ENCODE measurements around the gene CHD6.
A peak's percentile ranks its signal among the peaks of the same experiment; 100 is the strongest.

Gene CHD6, protein sequence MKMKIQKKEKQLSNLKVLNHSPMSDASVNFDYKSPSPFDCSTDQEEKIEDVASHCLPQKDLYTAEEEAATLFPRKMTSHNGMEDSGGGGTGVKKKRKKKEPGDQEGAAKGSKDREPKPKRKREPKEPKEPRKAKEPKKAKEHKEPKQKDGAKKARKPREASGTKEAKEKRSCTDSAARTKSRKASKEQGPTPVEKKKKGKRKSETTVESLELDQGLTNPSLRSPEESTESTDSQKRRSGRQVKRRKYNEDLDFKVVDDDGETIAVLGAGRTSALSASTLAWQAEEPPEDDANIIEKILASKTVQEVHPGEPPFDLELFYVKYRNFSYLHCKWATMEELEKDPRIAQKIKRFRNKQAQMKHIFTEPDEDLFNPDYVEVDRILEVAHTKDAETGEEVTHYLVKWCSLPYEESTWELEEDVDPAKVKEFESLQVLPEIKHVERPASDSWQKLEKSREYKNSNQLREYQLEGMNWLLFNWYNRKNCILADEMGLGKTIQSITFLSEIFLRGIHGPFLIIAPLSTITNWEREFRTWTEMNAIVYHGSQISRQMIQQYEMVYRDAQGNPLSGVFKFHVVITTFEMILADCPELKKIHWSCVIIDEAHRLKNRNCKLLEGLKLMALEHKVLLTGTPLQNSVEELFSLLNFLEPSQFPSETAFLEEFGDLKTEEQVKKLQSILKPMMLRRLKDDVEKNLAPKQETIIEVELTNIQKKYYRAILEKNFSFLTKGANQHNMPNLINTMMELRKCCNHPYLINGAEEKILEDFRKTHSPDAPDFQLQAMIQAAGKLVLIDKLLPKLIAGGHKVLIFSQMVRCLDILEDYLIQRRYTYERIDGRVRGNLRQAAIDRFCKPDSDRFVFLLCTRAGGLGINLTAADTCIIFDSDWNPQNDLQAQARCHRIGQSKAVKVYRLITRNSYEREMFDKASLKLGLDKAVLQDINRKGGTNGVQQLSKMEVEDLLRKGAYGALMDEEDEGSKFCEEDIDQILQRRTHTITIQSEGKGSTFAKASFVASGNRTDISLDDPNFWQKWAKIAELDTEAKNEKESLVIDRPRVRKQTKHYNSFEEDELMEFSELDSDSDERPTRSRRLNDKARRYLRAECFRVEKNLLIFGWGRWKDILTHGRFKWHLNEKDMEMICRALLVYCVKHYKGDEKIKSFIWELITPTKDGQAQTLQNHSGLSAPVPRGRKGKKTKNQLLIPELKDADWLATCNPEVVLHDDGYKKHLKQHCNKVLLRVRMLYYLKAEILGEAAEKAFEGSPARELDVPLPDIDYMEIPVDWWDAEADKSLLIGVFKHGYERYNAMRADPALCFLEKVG (N-terminal part only)

GRCh38 chr20:41617902-41618806 lies at the start of gene CHD6:
CHD6 (minus strand) TSS chr20:41618377; CDS start chr20:41551337, 67,040 bp downstream.
- DNase-seq (ENCODE audit: low spot score): peak; percentile 100

DNA sequence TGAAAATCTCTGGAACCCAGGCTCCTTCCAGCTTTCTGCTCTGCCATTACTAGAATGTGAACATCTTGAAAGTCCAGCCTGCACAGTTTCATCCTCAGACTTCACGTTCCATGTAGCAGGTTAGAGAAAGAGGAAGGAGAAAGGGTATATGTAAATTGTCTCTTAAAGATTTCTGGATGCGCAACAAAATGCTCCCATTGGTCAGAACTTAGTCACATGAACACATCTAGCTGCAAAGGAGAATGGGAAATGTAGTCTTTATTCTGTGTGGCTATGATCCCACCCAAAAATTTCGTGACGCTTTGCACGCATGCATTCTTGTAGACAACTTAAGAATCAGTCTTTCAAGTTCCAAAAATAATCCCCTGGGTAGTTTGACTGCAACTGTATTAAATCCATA lies 46.4 kb upstream of the CHD6 start:
- DNase-seq (ENCODE audit: low spot score): no peak

DNA sequence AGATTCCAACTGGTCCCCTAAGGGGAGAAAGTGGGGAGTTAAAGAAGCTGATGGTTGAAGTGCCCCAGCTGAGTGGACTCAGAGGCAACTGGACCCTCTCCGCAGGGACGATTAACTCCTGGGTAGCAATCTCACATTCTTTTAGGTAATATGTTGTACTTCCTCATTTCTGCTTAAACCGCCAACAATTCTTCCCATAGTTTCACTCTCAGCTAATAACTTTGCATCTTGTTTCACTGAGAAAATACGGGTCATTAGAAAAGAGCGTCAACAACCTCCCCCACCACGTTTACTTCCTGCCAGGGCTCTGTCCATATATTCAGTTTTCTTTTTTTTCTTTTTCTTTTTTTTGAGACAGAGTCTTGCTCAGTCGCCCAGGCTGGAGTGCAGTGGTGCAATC lies 39.5 kb upstream of the CHD6 start:
- no peak for DNase-seq (ENCODE audit: low spot score)

GRCh38 chr20:41655962-41656618 lies 37.9 kb upstream of the CHD6 start:
- no peak for DNase-seq (ENCODE audit: low spot score)

- DNase-seq (ENCODE audit: low spot score): no peak
Observed at GRCh38 chr20:41654884-41655283, 36.7 kb upstream of the CHD6 start.

DNA sequence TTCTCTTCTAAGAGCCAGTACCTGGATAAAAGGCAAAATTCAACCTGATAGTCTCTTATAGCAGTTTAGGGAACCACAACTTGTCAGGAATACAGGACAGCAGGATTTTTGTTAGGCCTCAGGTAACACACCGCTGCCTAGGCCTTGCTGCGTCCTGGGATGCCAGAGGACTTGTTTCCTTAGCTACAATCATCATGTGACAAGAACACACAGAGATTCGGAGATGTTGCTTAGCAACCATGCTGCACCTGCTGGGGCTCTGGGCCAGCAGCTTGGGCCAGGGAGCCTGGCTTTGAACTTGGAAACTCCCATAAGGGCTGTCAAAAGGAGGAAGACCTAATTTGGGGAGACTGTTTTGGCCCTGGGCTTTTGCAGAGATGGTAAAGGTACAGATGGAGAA lies 36.1 kb upstream of the CHD6 start:
- DNase-seq (ENCODE audit: low spot score): no peak

DNA sequence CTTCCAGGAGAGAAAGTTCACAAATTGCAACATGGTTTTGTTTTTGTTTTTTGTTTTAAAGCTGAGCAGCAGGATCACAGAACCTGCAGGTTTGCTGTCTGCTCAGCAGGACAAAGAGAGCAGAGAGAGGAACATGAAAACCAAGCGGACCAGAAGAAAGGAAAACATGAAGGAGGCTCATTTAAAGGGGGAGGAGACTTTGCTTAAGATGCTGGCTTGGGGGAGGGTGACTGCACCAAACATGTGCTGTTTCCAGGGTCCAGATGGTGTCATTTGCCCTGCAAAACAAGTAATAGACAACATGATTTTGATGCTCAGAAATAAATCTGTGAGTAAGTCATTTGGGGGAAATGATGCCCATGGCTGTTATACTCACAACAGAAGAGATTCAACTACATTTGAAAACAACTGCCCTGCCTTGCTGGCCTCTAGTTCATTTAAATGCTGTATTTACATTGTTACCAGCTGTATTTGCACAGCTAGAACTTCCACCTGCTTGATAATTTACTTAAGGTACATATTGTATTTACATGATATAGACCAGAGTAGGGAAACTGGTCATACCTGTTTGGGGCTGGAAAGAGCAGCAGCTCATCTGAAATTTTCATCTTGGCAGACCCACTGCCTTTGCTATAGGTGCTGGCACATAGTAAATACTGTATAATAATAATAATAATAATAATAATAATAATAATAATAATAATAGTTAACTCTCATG lies 32.2 kb upstream of the CHD6 start:
- no peak for DNase-seq (ENCODE audit: low spot score)

- DNase-seq (ENCODE audit: low spot score): no peak
Observed at GRCh38 chr20:41649489-41649888, 31.3 kb upstream of the CHD6 start.

DNA sequence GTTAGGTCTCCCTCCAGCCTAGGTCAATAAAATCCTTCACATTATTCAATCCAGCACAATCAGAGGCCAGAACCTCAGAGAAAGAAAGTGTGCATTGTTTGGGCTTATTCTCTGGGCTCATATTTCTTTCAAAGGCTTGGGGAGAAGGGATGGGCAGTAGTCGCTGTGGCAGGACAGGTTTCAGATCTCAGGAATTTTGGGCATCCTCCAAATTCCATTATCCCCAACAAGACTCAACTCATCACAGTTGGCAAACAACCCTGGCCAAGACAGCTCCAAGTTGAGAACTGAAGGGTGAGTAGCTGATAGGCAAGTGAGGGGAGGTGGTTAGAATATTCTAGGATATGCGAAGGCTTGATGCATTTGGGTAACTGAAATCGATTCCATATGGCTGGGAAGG lies 27.2 kb upstream of the CHD6 start:
- DNase-seq (ENCODE audit: low spot score): no peak

- DNase-seq (ENCODE audit: low spot score): no peak
Observed at GRCh38 chr20:41643504-41643938, 25.3 kb upstream of the CHD6 start.

GRCh38 chr20:41639630-41640029 lies 21.5 kb upstream of the CHD6 start:
- DNase-seq (ENCODE audit: low spot score): no peak

DNA sequence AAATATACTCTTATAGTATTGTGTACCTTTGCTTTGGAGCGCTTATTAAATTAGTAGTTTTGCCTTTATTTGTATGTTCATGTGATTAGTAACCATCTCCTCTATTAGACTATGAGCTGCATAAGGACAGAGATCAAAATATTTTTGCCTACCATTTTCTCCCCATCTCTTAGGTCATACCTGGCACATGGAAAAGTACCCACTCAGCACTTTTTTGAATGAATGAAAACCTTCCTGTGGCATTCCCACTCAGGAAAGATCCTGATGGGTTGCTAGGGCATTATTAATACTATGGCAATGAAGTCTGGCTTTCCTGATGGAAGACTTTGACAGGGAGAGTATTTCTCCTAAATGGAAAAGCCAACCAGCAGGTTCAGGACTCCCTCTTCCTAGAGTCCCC lies 20.3 kb upstream of the CHD6 start:
- no peak for DNase-seq (ENCODE audit: low spot score)

DNA sequence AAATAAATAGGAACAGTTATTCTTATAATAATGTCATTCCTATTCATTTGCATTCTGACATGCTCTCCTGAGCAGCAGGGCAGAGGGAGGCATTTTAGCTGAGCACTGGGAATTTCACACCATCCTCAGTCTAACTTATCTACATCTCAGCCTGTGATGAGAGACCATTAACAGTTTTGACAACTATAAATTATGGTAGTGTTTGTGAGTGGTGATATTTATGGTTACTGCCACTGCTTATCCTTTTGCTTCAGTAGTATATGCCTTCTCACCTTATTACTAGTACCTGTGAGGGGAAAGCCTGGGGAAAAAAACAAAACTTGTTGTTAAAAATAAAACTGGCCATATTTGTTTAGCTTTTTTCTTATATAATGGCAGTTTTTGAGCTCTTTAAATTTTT lies 17.0 kb upstream of the CHD6 start:
- no peak for DNase-seq (ENCODE audit: low spot score)

DNA sequence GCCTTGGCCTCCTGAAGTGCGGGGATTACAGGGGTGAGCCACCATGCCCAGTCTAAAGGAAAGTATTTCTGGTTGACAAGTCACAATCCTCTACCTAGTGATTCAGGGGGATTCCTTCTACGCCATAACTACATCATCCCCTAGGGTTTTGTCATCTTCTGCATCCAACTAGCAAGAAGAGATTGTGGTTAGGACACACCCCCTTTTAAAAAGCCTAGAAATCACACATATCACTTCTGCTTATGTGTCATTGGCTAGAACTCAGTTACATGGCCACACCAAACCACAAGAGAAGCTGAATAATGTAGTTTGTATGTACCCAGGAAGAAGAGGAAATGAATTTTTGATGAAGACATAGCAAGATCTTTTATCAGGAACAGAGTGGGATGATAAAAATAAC lies 14.7 kb upstream of the CHD6 start:
- DNase-seq (ENCODE audit: low spot score): peak; percentile 5

DNA sequence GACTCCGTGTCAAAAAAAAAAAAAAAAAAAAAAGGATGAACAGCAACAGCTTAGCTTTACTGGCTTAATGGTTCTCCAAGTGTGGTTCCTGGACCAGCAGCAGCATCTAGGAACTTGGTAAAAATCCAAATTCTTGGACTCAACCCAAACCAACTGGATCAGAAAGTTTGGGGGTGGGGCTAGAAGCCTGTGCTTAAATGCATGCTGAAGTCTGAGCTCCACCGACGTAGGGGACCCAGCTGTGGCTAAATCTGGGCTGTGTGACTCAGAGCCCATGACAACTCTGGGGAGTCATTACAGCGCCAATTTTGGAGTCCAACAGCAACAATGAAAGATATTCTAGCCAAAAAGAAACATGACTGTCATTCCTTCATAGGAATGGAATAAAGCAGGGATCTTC lies 13.6 kb upstream of the CHD6 start:
- no peak for DNase-seq (ENCODE audit: low spot score)

- no peak for DNase-seq (ENCODE audit: low spot score)
Observed at GRCh38 chr20:41630846-41631245, 12.7 kb upstream of the CHD6 start.

DNA sequence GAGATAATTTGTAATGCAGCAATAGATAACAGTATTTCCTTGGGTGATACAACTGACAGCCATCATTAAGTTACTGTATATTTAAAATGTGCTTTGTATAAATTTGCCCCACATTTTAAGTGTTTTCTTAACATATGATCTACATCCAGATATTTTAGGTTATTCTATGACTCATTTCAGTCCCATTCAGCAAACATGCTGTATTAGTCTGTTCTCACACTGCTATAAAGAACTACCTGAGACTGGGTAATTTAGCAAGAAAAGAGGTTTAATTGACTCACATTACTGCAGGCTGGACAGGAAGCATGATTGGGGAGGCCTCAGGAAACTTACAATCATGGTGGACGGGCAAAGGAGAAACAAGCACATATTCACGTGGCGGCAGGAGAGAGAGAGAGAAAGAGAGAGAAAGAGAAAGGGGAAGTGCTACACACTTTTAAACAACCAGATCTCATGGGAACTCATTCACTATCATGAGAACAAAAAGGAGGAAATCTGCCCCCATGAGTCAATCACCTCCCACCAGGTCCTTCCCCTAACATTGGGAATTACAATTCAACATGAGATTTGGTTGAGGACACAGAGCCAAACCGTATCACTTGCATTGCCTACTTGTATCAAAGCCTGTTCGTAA lies 9.6 kb upstream of the CHD6 start:
- no peak for DNase-seq (ENCODE audit: low spot score)

DNA sequence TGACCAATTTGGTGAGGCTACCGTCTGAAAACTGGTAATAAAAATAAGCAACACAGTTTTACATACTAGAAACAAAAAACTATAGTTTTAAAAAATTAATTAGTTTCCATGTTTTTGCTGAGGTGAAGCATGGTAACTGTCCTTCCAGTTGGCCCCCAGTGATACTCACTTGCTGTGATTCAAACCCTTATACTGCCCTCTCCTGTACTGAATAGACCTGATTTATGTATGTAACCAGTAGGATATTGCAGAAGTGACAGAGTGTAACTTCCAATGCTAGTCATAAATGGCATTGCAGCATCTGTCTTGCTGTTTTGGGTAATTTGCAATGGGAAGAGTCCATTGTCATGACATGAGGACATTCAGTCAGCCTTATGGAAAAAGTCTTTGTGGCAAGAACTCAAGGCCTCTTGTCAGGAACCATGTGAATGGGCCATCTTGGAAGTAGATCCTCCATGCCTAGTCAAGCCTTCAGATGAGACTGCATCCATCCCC lies 8.9 kb upstream of the CHD6 start:
- DNase-seq (ENCODE audit: low spot score): no peak

DNA sequence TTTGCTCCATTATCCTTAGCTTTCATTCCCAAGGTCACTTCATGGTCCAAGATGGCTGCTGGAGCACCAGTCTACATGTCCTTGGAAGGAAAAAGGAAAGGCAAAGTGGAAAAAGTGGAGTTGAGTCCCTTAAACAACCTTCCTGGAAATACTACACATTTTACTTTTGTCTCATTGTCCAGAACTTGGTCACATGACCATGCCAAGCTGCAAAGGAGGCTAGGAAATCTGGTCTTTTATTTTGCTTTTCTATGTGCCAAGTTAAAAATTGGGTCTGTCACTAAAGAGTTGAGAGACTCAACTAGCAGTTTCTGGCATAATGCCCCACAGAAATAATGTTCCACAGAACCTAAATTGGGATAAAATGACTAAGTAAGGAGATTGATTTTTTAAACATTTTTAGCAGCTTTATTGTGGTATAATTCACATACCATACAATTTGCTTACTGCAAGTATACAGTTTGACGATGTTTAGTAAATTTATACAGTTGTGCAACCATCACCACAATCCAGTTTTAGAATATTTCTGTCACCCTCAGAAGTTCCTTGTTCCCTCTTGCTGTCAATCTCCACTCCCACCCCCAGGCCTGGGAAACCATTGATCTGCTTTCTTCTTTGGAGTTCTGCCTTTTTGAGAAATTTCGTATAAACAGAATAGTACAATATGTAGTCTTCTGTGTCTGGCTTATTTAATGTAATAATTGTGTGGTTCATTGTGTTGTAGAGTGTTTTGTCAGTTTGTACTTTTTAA lies 5.6 kb upstream of the CHD6 start:
- no peak for DNase-seq (ENCODE audit: low spot score)

Measured in CD4-positive, alpha-beta T cell treated with Interleukin-2 at 100 ng/mL for 4 hours (primary cell).